ENCODE measurements around the gene CFAP251. TPM values are rescaled to one million over a fixed set of nuclear protein-coding genes. Genes with fewer than 3 reads are reported as not detected.

Gene CFAP251
- total and polyA plus RNA-seq, 2 of the 13 experiments (the other 11 are each of a cell fraction or from before 2014, with no cell fraction given): 0.30 to 0.42 TPM

DNA sequence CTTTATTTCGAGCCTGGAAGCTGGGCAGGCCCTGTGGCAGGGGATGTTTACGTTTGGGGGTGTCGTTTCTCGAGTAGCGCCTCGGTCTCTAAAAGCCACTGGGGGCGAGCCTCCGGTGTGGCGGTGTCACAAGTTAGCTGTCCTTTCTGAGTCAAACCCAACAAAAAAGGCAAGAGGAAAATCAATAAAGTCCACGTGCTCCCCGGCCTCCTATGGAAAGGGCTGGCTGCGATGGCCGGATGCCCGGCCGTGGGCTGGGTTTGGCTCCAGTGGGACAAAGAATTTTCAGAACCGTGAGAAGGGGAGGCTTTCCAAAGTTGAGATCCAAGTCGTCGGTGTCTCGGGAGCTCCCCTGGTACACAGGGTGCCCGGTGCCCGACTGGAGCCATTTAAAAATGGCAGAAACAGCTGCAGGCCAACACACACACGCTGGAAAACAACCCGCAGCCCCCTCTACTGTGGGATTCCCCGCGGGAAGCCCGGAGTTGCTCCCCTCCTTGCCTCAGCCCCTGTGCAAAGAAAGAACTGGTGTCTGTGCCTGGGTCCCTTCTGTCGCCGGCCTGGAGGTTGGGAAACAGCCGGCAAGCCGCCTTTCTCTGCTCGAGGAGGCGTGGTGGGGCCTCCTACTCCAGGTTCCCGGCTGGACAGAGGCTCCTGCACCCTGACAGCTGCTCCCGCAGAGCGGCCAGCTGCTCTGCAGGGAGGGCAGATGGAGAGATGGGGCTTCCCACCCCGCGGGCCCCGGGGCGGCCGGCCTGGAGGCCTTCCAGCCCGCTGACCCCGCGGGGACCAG lies 105.1 kb downstream of the CFAP251 start (continued):
- TF ChIP-seq, protein P1, sequence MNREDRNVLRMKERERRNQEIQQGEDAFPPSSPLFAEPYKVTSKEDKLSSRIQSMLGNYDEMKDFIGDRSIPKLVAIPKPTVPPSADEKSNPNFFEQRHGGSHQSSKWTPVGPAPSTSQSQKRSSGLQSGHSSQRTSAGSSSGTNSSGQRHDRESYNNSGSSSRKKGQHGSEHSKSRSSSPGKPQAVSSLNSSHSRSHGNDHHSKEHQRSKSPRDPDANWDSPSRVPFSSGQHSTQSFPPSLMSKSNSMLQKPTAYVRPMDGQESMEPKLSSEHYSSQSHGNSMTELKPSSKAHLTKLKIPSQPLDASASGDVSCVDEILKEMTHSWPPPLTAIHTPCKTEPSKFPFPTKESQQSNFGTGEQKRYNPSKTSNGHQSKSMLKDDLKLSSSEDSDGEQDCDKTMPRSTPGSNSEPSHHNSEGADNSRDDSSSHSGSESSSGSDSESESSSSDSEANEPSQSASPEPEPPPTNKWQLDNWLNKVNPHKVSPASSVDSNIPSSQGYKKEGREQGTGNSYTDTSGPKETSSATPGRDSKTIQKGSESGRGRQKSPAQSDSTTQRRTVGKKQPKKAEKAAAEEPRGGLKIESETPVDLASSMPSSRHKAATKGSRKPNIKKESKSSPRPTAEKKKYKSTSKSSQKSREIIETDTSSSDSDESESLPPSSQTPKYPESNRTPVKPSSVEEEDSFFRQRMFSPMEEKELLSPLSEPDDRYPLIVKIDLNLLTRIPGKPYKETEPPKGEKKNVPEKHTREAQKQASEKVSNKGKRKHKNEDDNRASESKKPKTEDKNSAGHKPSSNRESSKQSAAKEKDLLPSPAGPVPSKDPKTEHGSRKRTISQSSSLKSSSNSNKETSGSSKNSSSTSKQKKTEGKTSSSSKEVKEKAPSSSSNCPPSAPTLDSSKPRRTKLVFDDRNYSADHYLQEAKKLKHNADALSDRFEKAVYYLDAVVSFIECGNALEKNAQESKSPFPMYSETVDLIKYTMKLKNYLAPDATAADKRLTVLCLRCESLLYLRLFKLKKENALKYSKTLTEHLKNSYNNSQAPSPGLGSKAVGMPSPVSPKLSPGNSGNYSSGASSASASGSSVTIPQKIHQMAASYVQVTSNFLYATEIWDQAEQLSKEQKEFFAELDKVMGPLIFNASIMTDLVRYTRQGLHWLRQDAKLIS (CRISPR knock-in tag; IDR thresholded peaks at IDR 0.05): no peak
- TF ChIP-seq, protein P2, sequence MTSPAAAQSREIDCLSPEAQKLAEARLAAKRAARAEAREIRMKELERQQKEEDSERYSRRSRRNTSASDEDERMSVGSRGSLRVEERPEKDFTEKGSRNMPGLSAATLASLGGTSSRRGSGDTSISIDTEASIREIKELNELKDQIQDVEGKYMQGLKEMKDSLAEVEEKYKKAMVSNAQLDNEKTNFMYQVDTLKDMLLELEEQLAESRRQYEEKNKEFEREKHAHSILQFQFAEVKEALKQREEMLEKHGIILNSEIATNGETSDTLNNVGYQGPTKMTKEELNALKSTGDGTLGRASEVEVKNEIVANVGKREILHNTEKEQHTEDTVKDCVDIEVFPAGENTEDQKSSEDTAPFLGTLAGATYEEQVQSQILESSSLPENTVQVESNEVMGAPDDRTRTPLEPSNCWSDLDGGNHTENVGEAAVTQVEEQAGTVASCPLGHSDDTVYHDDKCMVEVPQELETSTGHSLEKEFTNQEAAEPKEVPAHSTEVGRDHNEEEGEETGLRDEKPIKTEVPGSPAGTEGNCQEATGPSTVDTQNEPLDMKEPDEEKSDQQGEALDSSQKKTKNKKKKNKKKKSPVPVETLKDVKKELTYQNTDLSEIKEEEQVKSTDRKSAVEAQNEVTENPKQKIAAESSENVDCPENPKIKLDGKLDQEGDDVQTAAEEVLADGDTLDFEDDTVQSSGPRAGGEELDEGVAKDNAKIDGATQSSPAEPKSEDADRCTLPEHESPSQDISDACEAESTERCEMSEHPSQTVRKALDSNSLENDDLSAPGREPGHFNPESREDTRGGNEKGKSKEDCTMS (CRISPR knock-in tag; conservative IDR thresholded peaks at IDR 0.05): no peak
- TF ChIP-seq ZNF253 (CRISPR knock-in tag; IDR thresholded peaks at IDR 0.05; ENCODE audit: borderline replicate concordance) (no peak), RXRB (CRISPR knock-in tag; IDR thresholded peaks at IDR 0.05; ENCODE audit: borderline replicate concordance) (peak; percentile 45), FOXA1 (IDR thresholded peaks at IDR 0.05) (no peak), FOXA1 (CRISPR knock-in tag; IDR thresholded peaks at IDR 0.05) (peak; percentile 71), ZNF431 (CRISPR knock-in tag; IDR thresholded peaks at IDR 0.05; ENCODE audit: borderline replicate concordance, low read depth) (0 out of 2 replicates have a peak, but pooled peaks have one; percentile 28), ZNF296 (CRISPR knock-in tag; conservative IDR thresholded peaks at IDR 0.05) (0 out of 2 replicates have a peak, but pooled peaks have one; percentile 61), MIXL1 (CRISPR knock-in tag; IDR thresholded peaks at IDR 0.05) (peak; percentile 55; the same call in 1 of the 2 replicates), ZMAT3 (CRISPR knock-in tag; conservative IDR thresholded peaks at IDR 0.05) (0 out of 2 replicates have a peak, but pooled peaks have one; percentile 29), ZNF792 (CRISPR knock-in tag; IDR thresholded peaks at IDR 0.05) (0 out of 2 replicates have a peak, but pooled peaks have one; percentile 2)
- TF ChIP-seq, protein P3, sequence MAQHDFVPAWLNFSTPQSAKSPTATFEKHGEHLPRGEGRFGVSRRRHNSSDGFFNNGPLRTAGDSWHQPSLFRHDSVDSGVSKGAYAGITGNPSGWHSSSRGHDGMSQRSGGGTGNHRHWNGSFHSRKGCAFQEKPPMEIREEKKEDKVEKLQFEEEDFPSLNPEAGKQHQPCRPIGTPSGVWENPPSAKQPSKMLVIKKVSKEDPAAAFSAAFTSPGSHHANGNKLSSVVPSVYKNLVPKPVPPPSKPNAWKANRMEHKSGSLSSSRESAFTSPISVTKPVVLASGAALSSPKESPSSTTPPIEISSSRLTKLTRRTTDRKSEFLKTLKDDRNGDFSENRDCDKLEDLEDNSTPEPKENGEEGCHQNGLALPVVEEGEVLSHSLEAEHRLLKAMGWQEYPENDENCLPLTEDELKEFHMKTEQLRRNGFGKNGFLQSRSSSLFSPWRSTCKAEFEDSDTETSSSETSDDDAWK (CRISPR knock-in tag; IDR thresholded peaks at IDR 0.05): no peak
- TF ChIP-seq, protein P4, sequence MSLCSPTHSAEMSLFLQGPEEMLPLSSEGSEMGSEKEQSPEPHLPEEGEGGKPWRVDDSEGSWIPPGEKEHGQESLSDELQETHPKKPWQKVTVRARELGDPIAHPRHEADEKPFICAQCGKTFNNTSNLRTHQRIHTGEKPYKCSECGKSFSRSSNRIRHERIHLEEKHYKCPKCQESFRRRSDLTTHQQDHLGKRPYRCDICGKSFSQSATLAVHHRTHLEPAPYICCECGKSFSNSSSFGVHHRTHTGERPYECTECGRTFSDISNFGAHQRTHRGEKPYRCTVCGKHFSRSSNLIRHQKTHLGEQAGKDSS (CRISPR knock-in tag; IDR thresholded peaks at IDR 0.05; ENCODE audit: borderline replicate concordance, low read depth): no peak
- TF ChIP-seq, protein P5, sequence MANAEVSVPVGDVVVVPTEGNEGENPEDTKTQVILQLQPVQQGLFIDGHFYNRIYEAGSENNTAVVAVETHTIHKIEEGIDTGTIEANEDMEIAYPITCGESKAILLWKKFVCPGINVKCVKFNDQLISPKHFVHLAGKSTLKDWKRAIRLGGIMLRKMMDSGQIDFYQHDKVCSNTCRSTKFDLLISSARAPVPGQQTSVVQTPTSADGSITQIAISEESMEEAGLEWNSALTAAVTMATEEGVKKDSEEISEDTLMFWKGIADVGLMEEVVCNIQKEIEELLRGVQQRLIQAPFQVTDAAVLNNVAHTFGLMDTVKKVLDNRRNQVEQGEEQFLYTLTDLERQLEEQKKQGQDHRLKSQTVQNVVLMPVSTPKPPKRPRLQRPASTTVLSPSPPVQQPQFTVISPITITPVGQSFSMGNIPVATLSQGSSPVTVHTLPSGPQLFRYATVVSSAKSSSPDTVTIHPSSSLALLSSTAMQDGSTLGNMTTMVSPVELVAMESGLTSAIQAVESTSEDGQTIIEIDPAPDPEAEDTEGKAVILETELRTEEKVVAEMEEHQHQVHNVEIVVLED (CRISPR knock-in tag; IDR thresholded peaks at IDR 0.05; ENCODE audit: borderline replicate concordance): no peak
- TF ChIP-seq, protein P6, sequence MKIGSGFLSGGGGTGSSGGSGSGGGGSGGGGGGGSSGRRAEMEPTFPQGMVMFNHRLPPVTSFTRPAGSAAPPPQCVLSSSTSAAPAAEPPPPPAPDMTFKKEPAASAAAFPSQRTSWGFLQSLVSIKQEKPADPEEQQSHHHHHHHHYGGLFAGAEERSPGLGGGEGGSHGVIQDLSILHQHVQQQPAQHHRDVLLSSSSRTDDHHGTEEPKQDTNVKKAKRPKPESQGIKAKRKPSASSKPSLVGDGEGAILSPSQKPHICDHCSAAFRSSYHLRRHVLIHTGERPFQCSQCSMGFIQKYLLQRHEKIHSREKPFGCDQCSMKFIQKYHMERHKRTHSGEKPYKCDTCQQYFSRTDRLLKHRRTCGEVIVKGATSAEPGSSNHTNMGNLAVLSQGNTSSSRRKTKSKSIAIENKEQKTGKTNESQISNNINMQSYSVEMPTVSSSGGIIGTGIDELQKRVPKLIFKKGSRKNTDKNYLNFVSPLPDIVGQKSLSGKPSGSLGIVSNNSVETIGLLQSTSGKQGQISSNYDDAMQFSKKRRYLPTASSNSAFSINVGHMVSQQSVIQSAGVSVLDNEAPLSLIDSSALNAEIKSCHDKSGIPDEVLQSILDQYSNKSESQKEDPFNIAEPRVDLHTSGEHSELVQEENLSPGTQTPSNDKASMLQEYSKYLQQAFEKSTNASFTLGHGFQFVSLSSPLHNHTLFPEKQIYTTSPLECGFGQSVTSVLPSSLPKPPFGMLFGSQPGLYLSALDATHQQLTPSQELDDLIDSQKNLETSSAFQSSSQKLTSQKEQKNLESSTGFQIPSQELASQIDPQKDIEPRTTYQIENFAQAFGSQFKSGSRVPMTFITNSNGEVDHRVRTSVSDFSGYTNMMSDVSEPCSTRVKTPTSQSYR (CRISPR knock-in tag; IDR thresholded peaks at IDR 0.05; ENCODE audit: borderline replicate concordance): peak; percentile 45; the same call in 1 of the 2 replicates
